ENCODE data around the gene GRIA4.

GRCh38 chr11:105838668-105839384 is 229.0 kb downstream of the GRIA4 start:
- TF ChIP-seq CTCF (IDR thresholded peaks at IDR 0.05; ENCODE audit: low read depth, low read length), result no peak
- no peak for TF ChIP-seq EZH2phosphoT487 (IDR thresholded peaks at IDR 0.05; ENCODE audit: low read depth)
